Measurements from ENCODE around the gene NFATC2.
A peak's percentile ranks its signal among the peaks of the same experiment; 100 is the strongest.

NFATC2 gene

DNA sequence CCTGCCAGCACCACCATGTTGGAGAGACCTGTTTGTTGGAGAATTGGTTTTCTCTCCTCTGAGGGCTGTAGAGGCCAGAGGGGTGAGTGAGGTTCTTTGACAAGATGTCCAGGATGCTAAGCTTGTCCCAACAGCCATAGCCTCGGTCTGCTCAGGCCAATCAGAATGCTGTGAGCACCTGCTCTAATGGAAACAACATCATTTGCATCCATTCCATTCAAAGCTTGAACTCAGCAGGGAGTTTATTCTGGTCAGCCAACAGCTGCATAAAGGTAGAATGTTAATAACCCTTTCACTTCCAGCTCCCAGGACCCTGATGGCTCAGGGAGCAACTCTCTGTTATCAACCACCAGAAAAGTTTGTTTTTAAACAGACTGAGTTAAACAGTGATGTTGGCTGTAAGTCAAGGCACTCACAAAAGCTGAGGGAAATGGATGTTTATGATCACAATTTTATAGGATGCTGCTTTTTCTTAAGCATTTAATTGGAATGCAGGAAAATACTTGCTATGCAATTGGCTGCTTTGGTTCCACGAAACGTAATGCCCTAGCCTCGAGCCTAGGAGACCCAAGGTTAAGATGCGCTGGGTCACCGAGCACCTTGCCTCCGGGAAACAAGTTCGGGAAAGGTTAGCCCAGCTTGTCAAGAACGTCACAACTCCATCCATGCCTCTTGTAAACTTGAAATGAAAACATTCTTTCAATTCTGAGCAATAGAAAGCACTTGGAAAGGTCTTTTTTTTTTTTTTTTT is 155.2 kb downstream of the NFATC2 start:
- peak; percentile 10 for DNase-seq

DNA sequence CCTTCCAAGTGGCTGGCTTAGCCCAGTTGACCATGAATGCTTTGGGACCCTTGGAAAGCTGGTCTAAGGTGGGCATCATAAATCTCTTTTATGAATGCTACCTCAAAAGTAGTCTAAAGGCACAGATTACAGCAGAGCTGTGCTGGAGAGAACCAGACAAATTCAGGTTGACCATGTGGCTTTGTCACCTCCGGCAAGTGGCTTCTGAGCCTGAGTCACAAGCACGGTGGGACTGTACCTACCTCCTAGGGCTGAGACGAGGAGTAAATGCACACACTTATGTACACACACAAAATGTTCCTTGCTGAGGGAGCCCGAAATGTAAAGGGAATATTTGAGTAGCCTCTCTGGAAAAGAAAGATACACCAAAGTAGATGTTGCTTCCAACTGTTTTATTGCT is 155.9 kb downstream of the NFATC2 start:
- DNase-seq, result no peak

DNA sequence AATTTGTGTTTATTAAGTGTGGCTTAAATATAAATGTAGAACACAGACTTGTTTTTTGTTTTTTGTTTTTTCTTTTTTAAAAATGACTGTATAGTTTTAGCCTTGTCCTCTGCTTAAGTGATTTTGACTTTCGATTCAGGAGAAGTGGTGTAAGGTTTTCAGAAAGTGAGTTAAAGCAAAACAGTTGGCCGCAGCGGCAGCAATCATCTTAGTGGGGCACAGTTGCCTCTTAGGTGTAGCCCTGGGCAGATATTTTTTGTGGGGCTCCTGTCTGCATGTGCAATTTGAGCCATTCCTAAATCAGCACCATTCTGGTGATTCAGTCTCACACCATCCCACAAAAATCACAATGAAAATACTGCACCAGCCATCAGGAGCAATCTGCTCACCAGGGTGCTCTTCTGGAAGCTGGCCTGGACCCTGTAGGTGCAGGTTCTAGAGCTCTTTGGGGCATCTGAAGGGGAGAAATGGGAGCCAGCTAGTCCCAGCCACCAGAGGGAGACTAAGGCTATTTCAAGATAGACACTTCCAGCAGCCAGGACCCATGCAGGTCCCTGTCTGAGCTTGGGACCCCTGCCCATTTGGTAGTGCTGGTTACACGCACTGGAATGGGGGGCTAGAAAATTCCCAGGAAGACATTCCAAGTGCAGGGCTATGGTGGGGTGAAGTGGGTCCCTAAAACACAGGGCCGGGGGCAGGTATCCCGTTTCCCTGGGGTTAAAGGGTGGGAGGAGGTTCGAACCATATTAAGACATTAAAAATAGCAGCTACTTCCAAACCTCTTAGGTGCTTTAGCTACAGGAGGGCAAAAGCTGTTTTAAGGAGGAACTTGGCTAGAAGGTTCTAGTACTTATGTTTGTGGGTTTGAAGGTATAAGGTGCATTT is 156.6 kb downstream of the NFATC2 start:
- DNase-seq, result peak; percentile 4

DNA sequence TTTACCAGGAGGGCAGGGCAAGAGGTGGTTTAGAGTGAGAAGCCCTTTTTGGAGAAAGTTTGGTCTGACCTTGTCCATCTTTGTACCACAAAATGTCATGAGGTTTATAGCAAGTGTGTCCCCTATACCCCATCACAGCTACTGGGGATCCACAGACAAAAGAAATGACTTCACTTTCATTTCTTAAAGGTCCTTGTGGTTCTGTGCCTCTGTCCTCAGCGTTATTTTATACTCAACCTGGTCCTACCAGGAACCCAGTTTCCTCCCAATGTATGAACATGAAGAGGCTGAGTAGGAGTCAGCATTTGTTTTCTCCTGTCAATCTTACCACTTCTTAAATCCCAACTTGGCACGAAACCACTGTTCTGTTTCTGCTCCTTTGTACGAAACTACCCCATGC is 157.6 kb downstream of the NFATC2 start:
- no peak for DNase-seq

DNA sequence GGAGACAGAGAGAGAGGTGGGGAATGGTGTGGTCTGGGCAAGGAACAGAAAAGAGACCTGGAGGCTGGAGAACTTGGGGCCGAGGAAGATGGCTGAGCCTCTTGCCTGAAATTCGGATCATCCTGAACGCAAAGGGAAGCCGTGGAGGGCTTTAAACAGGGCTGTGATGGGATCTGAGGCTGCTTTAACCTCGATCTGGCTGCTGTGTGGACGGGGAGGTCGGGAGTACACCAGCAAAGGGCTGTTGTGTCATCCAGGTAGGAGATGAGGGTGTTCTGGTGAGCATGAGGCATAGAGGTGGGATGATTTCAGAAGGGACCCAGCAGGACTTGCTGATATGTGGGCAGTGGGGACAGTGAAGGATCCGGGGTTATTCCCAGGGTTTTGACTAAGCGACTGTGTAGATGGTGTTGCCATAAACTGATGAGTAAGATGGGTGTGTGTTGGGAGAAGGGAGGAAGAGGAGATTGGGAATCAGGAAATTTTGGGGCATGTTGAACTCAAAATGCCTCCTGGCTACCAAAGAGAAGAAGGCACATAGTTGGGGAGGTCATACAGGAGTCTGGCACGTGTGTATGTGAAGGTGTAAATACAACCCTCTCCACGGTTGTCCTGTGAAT is 158.5 kb downstream of the NFATC2 start:
- no peak for DNase-seq

DNA sequence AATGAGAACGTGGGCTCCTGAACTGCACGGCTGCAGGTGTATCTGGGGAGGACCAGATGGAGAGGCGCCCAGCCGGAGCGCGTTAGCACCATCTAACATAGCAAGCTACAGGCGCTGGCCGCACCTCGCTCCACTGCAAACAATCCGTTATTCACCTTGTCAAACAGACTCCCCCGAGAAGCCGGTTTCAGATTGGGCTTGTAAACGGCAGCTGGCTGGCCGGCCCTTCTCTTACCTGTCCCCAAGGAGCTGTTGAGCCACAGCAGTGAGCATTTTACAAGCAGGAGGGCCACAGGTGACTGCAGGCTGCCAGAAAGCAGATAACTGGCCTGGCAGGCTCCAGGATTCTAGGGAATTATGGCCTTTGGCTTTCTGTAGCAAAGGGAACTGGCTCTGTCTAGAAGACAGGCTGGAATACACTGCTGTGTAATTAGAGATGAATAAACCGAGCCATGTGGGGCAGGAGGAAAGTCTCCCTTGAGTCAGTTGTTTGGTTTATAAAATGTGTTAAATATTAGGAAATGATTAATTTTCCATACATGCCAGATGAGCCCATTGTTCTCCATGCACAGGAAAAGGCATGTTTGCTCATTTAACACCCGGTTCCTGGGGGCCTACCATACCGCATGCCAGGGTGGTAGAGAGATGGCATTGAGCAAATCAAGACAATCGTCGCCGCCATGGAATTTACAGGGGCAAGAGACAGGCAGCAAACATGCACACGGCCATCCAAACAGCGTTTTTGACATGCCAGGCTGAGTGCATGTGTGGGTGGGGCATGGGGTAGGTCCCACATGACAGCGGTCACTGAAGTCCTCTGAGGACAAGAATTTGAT is 159.3 kb downstream of the NFATC2 start:
- DNase-seq, result peak; percentile 85

DNA sequence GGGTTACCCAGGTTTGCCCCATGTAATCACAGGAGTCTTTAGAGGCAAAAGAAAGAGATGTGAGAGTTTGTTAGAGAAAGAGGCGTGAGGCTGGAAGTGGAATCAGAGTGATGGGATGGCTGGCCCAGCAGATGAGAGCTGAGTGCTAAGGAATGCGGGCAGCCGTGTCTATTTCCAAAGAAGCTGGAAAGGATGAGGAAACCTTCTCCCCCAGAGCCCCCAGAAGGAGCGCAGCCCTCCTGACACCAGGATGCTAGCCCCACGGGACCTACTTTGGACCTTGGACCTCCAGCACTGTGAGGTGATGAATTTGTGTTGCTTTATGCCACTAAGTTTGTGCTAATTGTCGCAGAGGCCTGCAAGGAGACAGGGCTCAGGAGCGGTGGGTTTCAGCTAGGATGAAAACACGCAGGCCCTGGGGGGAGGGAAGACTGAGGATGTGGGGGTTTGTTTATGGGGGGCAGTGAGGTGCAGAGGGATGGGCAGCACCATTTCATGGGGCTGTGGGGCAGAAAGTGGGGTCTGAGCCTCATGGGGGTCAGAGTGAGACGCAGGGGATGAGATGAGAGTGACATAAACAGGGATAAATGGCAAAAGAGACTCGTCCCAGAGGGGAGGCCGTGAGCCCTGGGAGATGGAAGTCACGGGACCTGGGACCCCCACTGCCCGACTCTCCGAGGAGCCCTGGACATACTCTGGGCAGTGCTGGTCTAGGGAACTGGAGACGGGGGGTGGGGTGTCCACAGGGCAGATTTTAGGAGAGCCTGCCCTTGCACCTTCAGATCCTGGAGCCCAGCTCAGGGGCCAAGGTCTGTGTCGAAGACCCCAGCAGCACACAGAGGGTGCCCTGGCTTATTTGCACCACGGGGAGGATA is 160.2 kb downstream of the NFATC2 start:
- DNase-seq, result no peak

DNA sequence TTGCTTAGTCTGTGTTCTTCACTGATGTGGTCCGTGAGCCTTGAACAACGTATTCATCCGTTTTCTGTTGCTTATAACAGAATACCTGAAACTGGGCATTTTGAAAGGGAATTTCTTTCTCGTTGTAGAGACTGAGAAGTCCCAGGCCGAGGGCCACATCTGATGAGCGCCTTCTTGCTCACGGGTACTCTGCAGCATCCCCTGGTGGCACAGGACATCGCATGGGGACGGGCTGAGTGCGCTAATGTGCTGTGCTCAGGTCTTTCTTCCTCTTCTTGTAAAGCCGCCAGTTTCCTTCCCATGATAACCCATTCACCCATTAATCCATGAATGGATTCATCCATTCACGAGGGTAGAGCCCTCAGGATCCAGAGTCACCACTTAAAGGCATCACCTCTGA is 161.0 kb downstream of the NFATC2 start:
- DNase-seq, result no peak

DNA sequence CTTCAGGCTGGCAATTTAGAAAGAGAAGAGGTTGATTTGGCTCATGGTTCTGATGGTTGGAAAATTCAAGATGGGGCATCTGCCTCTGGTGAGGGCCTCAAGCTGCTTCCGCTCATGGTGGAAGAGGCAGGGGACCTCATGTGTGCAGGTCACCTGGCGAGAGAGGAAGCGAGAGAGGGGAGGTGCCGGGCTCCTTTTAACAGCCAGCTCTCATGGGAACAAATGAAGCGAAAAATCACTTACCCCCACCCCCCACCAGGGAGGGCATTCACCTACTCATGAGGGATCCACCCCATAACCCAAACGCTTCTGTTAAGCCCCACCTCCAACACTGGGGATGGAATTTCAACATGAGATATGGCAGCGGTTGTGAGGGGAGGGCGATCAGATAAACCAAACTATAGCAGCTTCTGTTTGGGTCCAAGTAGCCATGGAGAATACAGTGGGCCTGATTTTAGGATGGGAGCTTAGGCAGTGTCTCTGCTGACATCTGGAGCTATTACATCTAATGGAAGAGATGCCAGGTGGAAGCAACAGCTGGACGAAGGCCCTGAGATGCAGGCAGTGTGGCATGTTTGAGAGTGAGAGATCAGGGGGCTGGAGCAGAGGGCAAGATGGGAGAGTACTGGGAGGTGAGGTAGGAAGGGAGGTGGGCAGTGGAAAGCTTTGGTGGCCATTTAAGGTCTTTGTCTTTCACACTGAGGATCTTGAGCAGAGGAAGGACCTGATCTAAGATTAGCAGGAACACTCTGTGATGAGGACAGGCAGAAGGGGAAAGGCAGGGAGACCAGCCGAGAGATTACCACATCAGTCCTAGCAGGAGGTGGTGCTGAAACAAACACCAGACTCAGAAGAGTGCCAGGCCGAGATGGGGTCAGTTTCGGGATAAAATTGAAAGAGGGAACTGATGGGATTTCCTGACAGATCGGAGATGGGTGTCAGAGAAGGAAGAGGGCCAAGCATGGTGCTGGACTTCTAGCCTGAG is 161.8 kb downstream of the NFATC2 start:
- no peak for DNase-seq

DNA sequence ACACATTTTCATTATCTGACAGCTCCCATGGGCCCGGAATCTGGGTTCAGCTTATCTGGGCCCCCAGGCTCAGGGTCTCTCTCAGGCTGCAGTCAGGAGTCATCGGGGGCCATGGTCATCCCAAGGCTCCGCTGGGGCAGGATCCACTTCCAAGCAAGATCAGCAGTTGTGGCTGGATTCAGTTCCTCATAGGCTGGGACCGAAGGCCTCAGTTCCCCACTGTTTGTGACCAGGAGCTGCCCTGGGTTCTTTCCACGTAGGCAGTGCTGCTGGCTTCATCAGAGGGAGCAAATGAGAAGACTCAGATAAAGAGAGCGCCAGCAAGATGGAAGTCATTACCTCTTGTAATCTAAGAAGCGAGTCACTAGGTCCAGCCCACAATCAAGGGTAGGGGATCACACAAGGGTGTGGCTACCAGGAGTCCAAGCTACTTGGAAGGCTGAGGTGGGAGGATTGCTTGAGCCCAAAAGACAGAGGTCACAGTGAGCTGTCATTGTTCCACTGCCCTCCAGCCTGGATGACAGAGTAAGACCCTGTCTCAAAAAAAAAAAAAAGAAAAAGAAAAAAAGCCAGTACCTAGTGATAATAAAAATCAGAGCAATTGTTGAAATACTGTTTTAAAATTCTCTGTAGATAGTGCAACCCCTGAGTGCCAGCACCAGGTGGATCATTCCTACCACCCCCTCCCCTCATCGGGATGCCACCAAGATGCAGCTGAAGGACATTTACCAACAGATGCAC is 162.7 kb downstream of the NFATC2 start:
- DNase-seq, result no peak

DNA sequence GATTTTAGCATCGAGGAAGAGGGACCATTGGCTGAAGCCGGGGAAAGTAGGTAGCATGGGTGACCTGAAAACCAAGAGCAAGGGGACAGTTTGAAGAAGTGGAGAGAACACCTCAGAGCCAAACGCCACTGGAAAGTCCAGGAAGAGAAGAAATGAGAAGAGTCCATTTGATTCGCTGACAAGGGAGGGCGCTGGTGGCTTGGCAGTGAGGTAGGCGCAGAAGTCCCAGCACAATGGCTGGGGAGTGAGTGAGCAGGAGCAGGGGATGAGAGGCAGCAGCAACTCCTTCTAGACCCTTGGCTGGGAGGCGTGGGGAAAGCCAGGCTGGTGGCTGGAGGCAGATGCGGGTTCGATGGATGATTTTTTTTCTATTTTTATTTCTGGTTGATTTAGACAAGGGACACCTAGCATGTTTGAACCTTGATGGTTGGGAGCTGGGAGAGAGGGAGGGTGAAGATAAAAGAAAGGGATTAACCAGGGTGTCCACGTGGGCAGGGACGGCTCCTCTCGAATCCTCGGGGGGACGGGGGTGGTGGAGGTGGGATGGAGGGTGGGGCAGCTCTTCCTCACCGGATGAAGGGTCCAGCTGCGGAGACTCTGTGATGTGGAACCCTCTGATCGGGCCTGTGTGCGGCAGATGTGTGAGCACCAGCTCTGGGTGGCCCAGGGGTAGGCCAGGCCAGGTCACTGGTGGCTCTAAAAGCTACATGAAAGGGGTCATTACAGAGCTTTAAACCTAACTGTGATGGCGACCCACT is 164.2 kb downstream of the NFATC2 start:
- DNase-seq, result no peak

DNA sequence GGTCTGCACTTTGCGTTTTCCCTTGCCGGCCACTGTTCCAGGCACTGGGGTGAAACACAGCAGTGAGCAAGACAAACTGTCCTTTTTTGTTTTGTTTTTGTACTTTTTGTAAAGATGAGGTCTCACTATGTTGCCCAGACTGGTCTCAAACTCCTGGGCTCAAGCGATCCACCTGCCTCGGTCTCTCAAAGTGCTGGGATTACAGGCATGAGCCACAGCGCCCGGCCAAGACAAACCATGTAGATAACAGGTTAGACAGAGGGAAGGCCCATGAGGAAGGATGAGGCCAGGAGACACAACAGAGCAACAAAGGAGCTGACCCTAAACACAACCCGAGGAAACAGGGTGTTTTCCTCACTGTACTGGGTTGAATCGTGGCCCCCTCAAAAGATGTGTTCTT is 165.4 kb downstream of the NFATC2 start:
- no peak for DNase-seq

DNA sequence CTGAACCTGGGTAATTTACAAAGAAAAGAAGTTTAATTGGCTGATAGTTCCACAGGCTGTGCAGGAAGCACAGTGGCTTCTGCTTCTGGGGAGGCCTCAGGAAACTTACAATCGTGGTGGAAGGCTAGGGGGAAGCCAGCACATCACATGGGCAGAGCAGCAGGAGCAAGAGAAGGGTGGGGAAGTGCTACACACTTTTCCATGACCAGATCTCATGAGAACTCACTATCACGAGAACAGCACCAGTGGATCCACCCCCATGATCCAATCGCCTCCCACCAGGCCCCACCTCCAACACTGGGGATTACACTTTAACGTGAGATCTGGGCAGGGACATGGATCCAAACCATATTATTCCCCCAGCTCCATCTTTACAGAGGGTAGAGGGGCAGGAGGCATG is 166.4 kb downstream of the NFATC2 start:
- no peak for DNase-seq

DNA sequence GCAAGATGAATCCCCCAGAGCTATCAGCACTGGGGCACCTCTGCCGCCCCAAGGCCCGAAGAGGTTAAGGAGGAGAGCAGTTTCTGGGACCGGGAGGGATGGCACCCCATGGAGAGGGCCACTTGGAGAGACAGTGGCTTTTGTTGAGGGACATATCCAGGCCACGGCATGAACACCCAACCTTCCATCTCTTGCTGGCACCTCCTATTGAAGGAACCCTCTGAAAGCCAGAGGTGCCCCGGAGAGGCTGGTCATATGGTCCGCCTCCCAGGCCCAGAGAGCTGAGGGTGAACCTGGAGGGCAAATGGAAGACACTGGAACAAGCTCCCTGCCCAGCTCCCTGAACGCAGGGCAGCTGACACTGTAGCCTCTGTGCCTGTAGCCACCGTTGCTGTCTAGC is 167.0 kb downstream of the NFATC2 start:
- no peak for DNase-seq

DNA sequence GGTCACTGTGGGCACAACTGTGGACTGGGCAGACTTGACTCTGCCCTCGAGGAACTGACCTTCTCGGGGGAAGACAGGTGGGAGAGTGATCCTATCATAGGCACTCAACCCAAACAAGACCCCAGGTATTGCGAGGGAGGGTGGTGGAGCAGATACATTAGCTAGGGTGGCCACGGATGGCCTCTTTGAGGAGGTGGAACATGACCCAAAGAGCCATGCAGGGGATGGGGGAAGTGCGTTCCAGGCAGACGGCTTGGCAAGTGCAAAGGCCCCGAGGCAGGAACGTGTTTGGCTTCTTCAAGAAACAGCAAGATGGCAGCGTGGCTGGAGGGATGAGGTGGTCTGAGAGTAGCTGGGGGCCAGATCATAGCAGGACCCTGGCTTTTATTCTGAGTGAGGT is 167.6 kb downstream of the NFATC2 start:
- no peak for DNase-seq

DNA sequence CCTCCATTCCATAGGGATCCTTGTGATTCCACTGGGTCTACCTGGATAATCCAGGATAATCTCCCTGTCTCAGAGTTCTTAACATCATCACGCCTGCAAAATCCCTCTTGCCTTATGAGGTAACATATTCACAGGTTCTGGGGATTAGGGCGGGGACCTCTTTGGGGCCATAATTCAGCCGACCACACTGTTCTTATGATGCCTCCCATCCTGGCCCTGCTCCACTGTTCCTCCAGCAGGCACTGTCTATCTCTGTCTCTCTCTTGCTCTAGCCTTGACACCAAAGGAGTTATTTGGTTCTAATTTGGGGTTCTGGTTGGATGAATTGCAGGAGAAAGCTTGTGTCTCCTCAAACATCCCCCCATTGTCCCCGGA is 168.1 kb downstream of the NFATC2 start:
- DNase-seq, result no peak

DNA sequence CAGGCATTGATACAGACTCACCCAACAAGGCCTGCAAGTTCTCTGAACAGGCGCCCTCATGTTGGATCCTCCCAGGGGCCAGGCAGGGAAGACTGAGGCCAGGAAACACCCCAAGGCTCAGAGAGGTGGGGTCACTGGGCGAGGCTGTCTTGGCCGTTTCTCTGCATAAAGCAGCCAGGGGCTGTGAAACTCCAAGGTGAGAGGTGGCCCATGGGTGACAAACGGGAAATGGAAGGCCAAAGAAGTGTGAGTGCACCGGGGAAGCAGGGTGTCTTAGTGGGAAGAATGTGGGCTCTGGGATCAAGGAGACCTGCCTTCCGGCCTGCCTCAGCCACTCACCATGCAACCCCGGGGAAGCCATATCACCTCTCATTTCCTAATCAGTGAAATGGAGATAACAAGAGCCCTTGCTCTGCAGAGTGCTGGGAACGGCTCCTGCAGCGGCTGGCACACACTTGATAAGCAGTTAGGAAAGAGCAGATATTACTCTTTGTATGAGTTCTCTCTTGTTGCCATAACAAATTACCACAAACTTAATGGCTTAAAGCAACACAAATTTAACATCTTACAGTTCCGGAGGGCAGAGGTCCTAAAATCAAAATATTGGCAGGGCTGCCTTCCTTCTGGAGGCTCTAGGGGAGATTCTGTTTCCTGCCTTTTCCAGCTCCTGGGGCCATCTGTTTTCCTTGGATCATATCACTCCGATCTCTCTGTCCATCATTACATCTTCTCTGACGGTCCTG is 168.6 kb downstream of the NFATC2 start:
- DNase-seq, result no peak

DNA sequence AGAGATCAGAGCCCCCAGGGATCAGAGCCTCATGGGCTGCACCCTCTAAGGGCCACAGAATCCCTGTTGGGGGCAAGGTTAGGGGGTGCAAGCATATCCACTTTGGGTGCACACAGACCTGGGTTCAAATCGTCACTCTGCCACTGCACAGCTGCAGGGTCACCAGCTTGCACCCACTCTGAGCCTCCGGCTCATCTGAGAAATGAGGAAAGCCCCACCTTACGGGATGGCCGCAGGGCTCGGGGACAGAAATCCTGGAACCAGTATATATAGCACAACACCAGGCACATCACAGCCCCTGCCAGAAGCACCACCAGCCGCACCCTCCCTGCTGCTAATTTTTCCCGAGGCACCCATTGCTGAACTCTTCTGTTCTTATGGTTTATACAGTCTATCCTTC is 169.6 kb downstream of the NFATC2 start:
- DNase-seq, result no peak
